Activated T-cell treated with anti-CD3 and anti-CD28 coated beads, Interleukin-2, amount 50 U/mL, for 72 hours (primary cell): Measurements from ENCODE around the gene CTSS. TPM values are rescaled to one million over a fixed set of nuclear protein-coding genes. Genes with fewer than 3 reads are reported as not detected.
"Not testable (repeated sequence)": the region's sequence is repeated elsewhere in the genome, so short reads cannot be mapped to it uniquely, and the experiment has no call there.

Experiments used
- ATAC-seq, 2 donors: fragments of 150-1000 bp; cut with Tn5 transposase; replicated peaks in 1 of 2; 2 replicates each; pipeline ENCODE4 v1.10.0; 2021; ENCODE audit warnings: moderate library complexity in 2 of 2, mild to moderate bottlenecking in 1 of 2
- DNase-seq, 2 donors: peaks; one replicate each; pipeline ENCODE4 v3.0.0; 2021 to 2022; ENCODE audit warnings: mixed read lengths in 1 of 2
- H3K27ac Mint-ChIP-seq: one replicate; pipeline ENCODE4 v1.8.0; 2022; ENCODE audit warnings: mild to moderate bottlenecking, moderate library complexity, mixed read lengths
- H3K27me3 Mint-ChIP-seq: one replicate; pipeline ENCODE4 v1.8.0; 2022; ENCODE audit warnings: low read depth, mixed read lengths
- H3K36me3 Mint-ChIP-seq, 2 donors: one replicate each; pipeline ENCODE4 v1.8.0; 2022; ENCODE audit warnings: mixed read lengths in 2 of 2, mild to moderate bottlenecking in 1 of 2; ENCODE audit not compliant: insufficient read depth in 2 of 2
- H3K4me1 Mint-ChIP-seq: one replicate; pipeline ENCODE4 v1.8.0; 2022; ENCODE audit warnings: low read depth, mixed read lengths
- H3K4me3 Mint-ChIP-seq, 2 donors: one replicate each; pipeline ENCODE4 v1.8.0; 2022; ENCODE audit warnings: mild to moderate bottlenecking in 2 of 2, mixed read lengths in 2 of 2, moderate library complexity in 2 of 2
- H3K9me3 Mint-ChIP-seq, 2 donors: one replicate each; pipeline ENCODE4 v1.8.0; 2022; ENCODE audit warnings: mixed read lengths in 2 of 2
- total RNA-seq, 2 donors: library from RNA; stranded (reverse); gene quantifications; one replicate each; pipeline ENCODE4 v1.2.3, GENCODE V29; 2022

The CTSS gene
- total RNA-seq, 2 donors from 2014 or later: 47.1 to 70.8 TPM

- H3K27ac Mint-ChIP-seq, H3K4me3 Mint-ChIP-seq, H3K4me1 Mint-ChIP-seq, DNase-seq, H3K36me3 Mint-ChIP-seq, H3K27me3 Mint-ChIP-seq, H3K9me3 Mint-ChIP-seq, ATAC-seq: not testable (repeated sequence)
Measured at GRCh38 chr1:150793778-150794177, 28.2 kb upstream of the CTSS start.

GRCh38 chr1:150793221-150793620 is 27.6 kb upstream of the CTSS start:
- Mint-ChIP-seq H3K36me3 (peaks cover 0 to 2% of the 10 kb centered on the region in 2 donors), H3K27ac (no peak overlapping the region), H3K9me3 (no peaks in the 10 kb centered on the region), H3K4me3 (no peak overlapping the region), H3K27me3 (no peaks in the 10 kb centered on the region), H3K4me1 (no peaks in the 10 kb centered on the region)
- no peak for DNase-seq
- ATAC-seq: no peak

- ATAC-seq (no peak), DNase-seq (no peak)
- no peaks in the 10 kb centered on the region for H3K9me3 Mint-ChIP-seq
- no peak overlapping the region for H3K27ac Mint-ChIP-seq
- no peak overlapping the region for H3K4me3 Mint-ChIP-seq
- H3K4me1 Mint-ChIP-seq: no peaks in the 10 kb centered on the region
- no peaks in the 10 kb centered on the region for H3K36me3 Mint-ChIP-seq
- H3K27me3 Mint-ChIP-seq: no peaks in the 10 kb centered on the region
Measured at GRCh38 chr1:150791585-150791984, 26.0 kb upstream of the CTSS start.

GRCh38 chr1:150789396-150789795 is 23.8 kb upstream of the CTSS start:
- no peaks in the 10 kb centered on the region for H3K4me1 Mint-ChIP-seq
- H3K36me3 Mint-ChIP-seq: no peaks in the 10 kb centered on the region
- no peak for ATAC-seq
- no peak overlapping the region for H3K4me3 Mint-ChIP-seq
- DNase-seq: no peak
- no peak overlapping the region for H3K27ac Mint-ChIP-seq
- H3K9me3 Mint-ChIP-seq: no peaks in the 10 kb centered on the region
- H3K27me3 Mint-ChIP-seq: no peaks in the 10 kb centered on the region

- no peaks in the 10 kb centered on the region for H3K9me3 Mint-ChIP-seq
- no peaks in the 10 kb centered on the region for H3K27me3 Mint-ChIP-seq
- H3K27ac Mint-ChIP-seq: no peak overlapping the region
- ATAC-seq (no peak), DNase-seq (no peak)
- no peaks in the 10 kb centered on the region for H3K4me1 Mint-ChIP-seq
- no peaks in the 10 kb centered on the region for H3K36me3 Mint-ChIP-seq
- H3K4me3 Mint-ChIP-seq: no peak overlapping the region
Measured at GRCh38 chr1:150788946-150789345, 23.4 kb upstream of the CTSS start.

- Mint-ChIP-seq H3K4me3 (no peak overlapping the region), H3K9me3 (no peaks in the 10 kb centered on the region), H3K36me3 (no peaks in the 10 kb centered on the region), H3K27me3 (no peaks in the 10 kb centered on the region), H3K27ac (no peak overlapping the region), H3K4me1 (no peaks in the 10 kb centered on the region)
- ATAC-seq: no peak
- DNase-seq: no peak
Measured at GRCh38 chr1:150787455-150787854, 21.9 kb upstream of the CTSS start.

GRCh38 chr1:150780510-150780909 is 14.9 kb upstream of the CTSS start:
- Mint-ChIP-seq H3K9me3 (no peaks in the 10 kb centered on the region), H3K27me3 (no peaks in the 10 kb centered on the region), H3K4me3 (no peak overlapping the region), H3K36me3 (no peaks in the 10 kb centered on the region), H3K27ac (no peak overlapping the region), H3K4me1 (peaks cover 13% of the 10 kb centered on the region)
- DNase-seq (no peak), ATAC-seq (no peak)

- H3K9me3 Mint-ChIP-seq: no peaks in the 10 kb centered on the region
- H3K27me3 Mint-ChIP-seq: no peaks in the 10 kb centered on the region
- no peak overlapping the region for H3K4me3 Mint-ChIP-seq
- H3K27ac Mint-ChIP-seq: peak overlapping the region; percentile 15
- H3K4me1 Mint-ChIP-seq: peaks cover 13% of the 10 kb centered on the region
- DNase-seq (no peak), ATAC-seq (peak; percentile 43 to 68)
- H3K36me3 Mint-ChIP-seq: no peaks in the 10 kb centered on the region
Measured at GRCh38 chr1:150778409-150778808, 12.8 kb upstream of the CTSS start.

- peaks cover 13% of the 10 kb centered on the region for H3K4me1 Mint-ChIP-seq
- DNase-seq: peak in 1 of 2 donors; percentile 3
- H3K4me3 Mint-ChIP-seq: no peak overlapping the region
- no peak overlapping the region for H3K27ac Mint-ChIP-seq
- H3K9me3 Mint-ChIP-seq: no peaks in the 10 kb centered on the region
- no peaks in the 10 kb centered on the region for H3K36me3 Mint-ChIP-seq
- peak; percentile 29 to 53 for ATAC-seq
- H3K27me3 Mint-ChIP-seq: no peaks in the 10 kb centered on the region
Measured at GRCh38 chr1:150777544-150777943, 12.0 kb upstream of the CTSS start.

GRCh38 chr1:150775931-150776505 is 10.4 kb upstream of the CTSS start:
- H3K36me3 Mint-ChIP-seq, ATAC-seq, DNase-seq, H3K9me3 Mint-ChIP-seq, H3K27me3 Mint-ChIP-seq, H3K4me3 Mint-ChIP-seq, H3K27ac Mint-ChIP-seq: not testable (repeated sequence)
- peaks cover 26% of the 10 kb centered on the region for H3K4me1 Mint-ChIP-seq

- H3K27me3 Mint-ChIP-seq: no peaks in the 10 kb centered on the region
- no peak for DNase-seq
- H3K27ac Mint-ChIP-seq: no peak overlapping the region
- no peaks in the 10 kb centered on the region for H3K9me3 Mint-ChIP-seq
- H3K36me3 Mint-ChIP-seq: no peaks in the 10 kb centered on the region
- no peak for ATAC-seq
- H3K4me1 Mint-ChIP-seq: peaks cover 32% of the 10 kb centered on the region
- H3K4me3 Mint-ChIP-seq: no peak overlapping the region
Measured at GRCh38 chr1:150775276-150775675, 9.7 kb upstream of the CTSS start.

GRCh38 chr1:150772326-150772725 is 6.7 kb upstream of the CTSS start:
- H3K27ac Mint-ChIP-seq: no peak overlapping the region
- peaks cover 25% of the 10 kb centered on the region for H3K4me1 Mint-ChIP-seq
- H3K4me3 Mint-ChIP-seq: no peak overlapping the region
- no peaks in the 10 kb centered on the region for H3K9me3 Mint-ChIP-seq
- H3K27me3 Mint-ChIP-seq: no peaks in the 10 kb centered on the region
- ATAC-seq: no peak
- no peaks in the 10 kb centered on the region for H3K36me3 Mint-ChIP-seq
- DNase-seq: no peak

GRCh38 chr1:150767704-150768103 is 2.1 kb upstream of the CTSS start:
- peaks cover 66% of the 10 kb centered on the region for H3K4me1 Mint-ChIP-seq
- not testable (repeated sequence) for H3K9me3 Mint-ChIP-seq, H3K27me3 Mint-ChIP-seq, H3K4me3 Mint-ChIP-seq, H3K36me3 Mint-ChIP-seq, DNase-seq, H3K27ac Mint-ChIP-seq, ATAC-seq

- not testable (repeated sequence) for H3K9me3 Mint-ChIP-seq, DNase-seq, H3K27me3 Mint-ChIP-seq, ATAC-seq
- Mint-ChIP-seq H3K36me3 (peaks cover 8 to 15% of the 10 kb centered on the region in 2 donors), H3K4me1 (peaks cover 63% of the 10 kb centered on the region), H3K4me3 (peak overlapping the region; percentile 93 to 95), H3K27ac (peak overlapping the region; percentile 98)
Measured at GRCh38 chr1:150765977-150766301, 361 bp upstream of the CTSS start.
